Stomach (tissue), 9 donors: ENCODE data around the gene L3MBTL4. TPM values are rescaled to one million over a fixed set of nuclear protein-coding genes. Genes with fewer than 3 reads are reported as not detected.

ENCODE experiments used
- DNase-seq, 2 donors: peaks; one replicate each; pipeline versions ENCODE4 v3.0.0 to v3.0.0-alpha.2; 2013 to 2019
- H3K27ac ChIP-seq, 5 donors: fragments of 200-600 bp in 4 of 5; sonication (generic) in 4 of 5; one replicate each; pipeline ENCODE4 v1.5.1; 2013 to 2019; ENCODE audit warnings: mild to moderate bottlenecking in 1 of 5, moderate library complexity in 1 of 5
- H3K27me3 ChIP-seq, 3 donors: fragments of 200-600 bp; sonication (generic); one replicate each; pipeline ENCODE4 v1.5.1; 2017 to 2019; ENCODE audit warnings: mixed run types in 1 of 3
- H3K36me3 ChIP-seq, 4 donors: fragments of 200-600 bp; sonication (generic); 1 replicate in 3 of 4; 2 replicates in 1 of 4; pipeline ENCODE4 v1.5.1; 2016 to 2019
- H3K4me1 ChIP-seq, 4 donors: fragments of 200-600 bp; sonication (generic); one replicate each; pipeline ENCODE4 v1.5.1; 2016 to 2019
- H3K4me3 ChIP-seq, 4 donors: fragments of 200-600 bp; sonication (generic) in 3 of 4; one replicate each; pipeline ENCODE4 v1.5.1; 2016 to 2019; ENCODE audit warnings: mild to moderate bottlenecking in 1 of 4
- H3K9me3 ChIP-seq, 4 donors: fragments of 200-600 bp; sonication (generic); one replicate each; pipeline ENCODE4 v1.5.1; 2016 to 2019
- EP300 ChIP-seq: sonication (generic); formaldehyde crosslinking; IDR thresholded peaks from one replicate; pipeline ENCODE4 v1.6.1; 2017; ENCODE audit warnings: antibody characterized with exemption
- POLR2A ChIP-seq, 4 donors: fragments of 450-650 bp; IDR thresholded peaks; one replicate each; pipeline ENCODE4 v1.6.1; 2016; ENCODE audit warnings: antibody characterized with exemption in 4 of 4, control low read depth in 2 of 4, mild to moderate bottlenecking in 1 of 4, moderate library complexity in 1 of 4
- POLR2AphosphoS5 ChIP-seq, 3 donors: sonication (generic); formaldehyde crosslinking; IDR thresholded peaks; one replicate each; pipeline ENCODE4 v1.6.1; 2016; ENCODE audit warnings: antibody characterized with exemption in 3 of 3
- WGBS, 5 donors: extraction: QIAGEN DNeasy Blood & Tissue Kit in 3 of 5; methylation state at CpG; one replicate each; pipeline versions ENCODE4 v1.1.5 to v1.1.7; 2013 to 2018; 5-methylcytosine and 5-hydroxymethylcytosine counted together
- intact Hi-C: fragments of 100-400 bp; cut with DNase I; formaldehyde crosslinking; loops from one replicate; pipeline ENCODE4 v1.15.1; 2023; ENCODE audit warnings: low total_unique reads
- polyA plus RNA-seq, 3 donors: library from polyadenylated mRNA; stranded (reverse); fragments of 200-250 nt; gene quantifications; one replicate each; pipeline ENCODE4 v1.2.3, GENCODE V29; 2013
- total RNA-seq, 5 donors: library from RNA; depleted of rRNA; stranded (reverse); fragments of >200 nt; gene quantifications; one replicate each; pipeline versions ENCODE4 v1.1.0 to v1.2.3, GENCODE V29; 2014 to 2016
- TF ChIP-seq, protein P1 (sequence below), 7 experiments: fragments of 450-650 bp in 4 of 7; fragments of 200-600 bp in 3 of 7; sonication (generic) in 3 of 7; IDR thresholded peaks; one replicate each; pipeline ENCODE4 v1.5.1; 2016 to 2019; ENCODE audit warnings: antibody characterized with exemption in 7 of 7, control low read depth in 2 of 7, mild to moderate bottlenecking in 1 of 7
- donor health status: healthy with polysubstance abuse.
- donor health status: Bipolar disorder and iron deficiency.
- donor health status: healthy.

L3MBTL4 gene
- total and polyA plus RNA-seq, 8 donors, result 1.9 to 23.3 (median 7.6) TPM

DNA sequence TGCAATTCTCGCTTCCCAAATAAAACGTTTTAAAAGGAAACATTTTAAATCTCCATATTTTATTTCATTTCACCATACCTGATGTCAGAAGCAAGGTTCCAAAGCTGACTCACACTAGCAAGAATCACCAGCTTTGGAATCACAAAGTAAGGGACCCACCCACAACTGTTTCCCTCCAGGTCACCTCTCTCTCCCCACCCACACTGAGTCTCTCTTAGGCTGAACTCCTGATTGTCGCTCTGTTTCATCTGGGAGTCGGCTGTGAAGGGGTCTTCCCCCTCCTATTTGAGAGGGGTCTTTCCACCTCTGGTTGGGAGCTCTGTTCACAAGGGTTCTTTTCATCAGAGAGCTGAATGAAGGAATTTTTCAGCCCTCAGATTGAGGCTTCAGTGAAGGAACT lies 128.1 kb downstream of the L3MBTL4 start:
- 70 to 86% (median 80%) methylated on average over 4 of the region's 4 CpGs for WGBS, 5 donors
- H3K4me3 ChIP-seq, result no peak overlapping the region
- H3K27ac ChIP-seq, result no peak overlapping the region
- peaks cover 0 to 4% (median 0%) of the 10 kb centered on the region in 4 donors for H3K4me1 ChIP-seq
- no peaks in the 10 kb centered on the region for H3K27me3 ChIP-seq
- TF ChIP-seq, protein P1, sequence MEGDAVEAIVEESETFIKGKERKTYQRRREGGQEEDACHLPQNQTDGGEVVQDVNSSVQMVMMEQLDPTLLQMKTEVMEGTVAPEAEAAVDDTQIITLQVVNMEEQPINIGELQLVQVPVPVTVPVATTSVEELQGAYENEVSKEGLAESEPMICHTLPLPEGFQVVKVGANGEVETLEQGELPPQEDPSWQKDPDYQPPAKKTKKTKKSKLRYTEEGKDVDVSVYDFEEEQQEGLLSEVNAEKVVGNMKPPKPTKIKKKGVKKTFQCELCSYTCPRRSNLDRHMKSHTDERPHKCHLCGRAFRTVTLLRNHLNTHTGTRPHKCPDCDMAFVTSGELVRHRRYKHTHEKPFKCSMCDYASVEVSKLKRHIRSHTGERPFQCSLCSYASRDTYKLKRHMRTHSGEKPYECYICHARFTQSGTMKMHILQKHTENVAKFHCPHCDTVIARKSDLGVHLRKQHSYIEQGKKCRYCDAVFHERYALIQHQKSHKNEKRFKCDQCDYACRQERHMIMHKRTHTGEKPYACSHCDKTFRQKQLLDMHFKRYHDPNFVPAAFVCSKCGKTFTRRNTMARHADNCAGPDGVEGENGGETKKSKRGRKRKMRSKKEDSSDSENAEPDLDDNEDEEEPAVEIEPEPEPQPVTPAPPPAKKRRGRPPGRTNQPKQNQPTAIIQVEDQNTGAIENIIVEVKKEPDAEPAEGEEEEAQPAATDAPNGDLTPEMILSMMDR (IDR thresholded peaks at IDR 0.05), result no peak
- TF ChIP-seq POLR2A (IDR thresholded peaks at IDR 0.05) (no peak), EP300 (no peak), POLR2AphosphoS5 (IDR thresholded peaks at IDR 0.05) (no peak)
- no peaks in the 10 kb centered on the region for H3K9me3 ChIP-seq
- H3K36me3 ChIP-seq, result peaks cover 0 to 9% (median 3%) of the 10 kb centered on the region in 4 donors
- intact Hi-C loops, result no loop called here
- no peak for DNase-seq

GRCh38 chr18:6284761-6285160 lies 129.9 kb downstream of the L3MBTL4 start:
- WGBS, 5 donors, result 96 to 98% (median 97%) methylated on average over 18 to 22 of the region's 22 CpGs
- Histone ChIP-seq H3K4me1 (peaks cover 0 to 4% (median 0%) of the 10 kb centered on the region in 4 donors), H3K27ac (no peak overlapping the region), H3K9me3 (no peaks in the 10 kb centered on the region), H3K27me3 (no peaks in the 10 kb centered on the region), H3K36me3 (peaks cover 0 to 9% (median 3%) of the 10 kb centered on the region in 4 donors), H3K4me3 (no peak overlapping the region)
- DNase-seq, result no peak
- TF ChIP-seq POLR2AphosphoS5 (IDR thresholded peaks at IDR 0.05), result no peak
- TF ChIP-seq POLR2A (IDR thresholded peaks at IDR 0.05), result no peak
- TF ChIP-seq, protein P1 (IDR thresholded peaks at IDR 0.05), result no peak
- no peak for TF ChIP-seq EP300
- intact Hi-C loops, result no loop called here

DNA sequence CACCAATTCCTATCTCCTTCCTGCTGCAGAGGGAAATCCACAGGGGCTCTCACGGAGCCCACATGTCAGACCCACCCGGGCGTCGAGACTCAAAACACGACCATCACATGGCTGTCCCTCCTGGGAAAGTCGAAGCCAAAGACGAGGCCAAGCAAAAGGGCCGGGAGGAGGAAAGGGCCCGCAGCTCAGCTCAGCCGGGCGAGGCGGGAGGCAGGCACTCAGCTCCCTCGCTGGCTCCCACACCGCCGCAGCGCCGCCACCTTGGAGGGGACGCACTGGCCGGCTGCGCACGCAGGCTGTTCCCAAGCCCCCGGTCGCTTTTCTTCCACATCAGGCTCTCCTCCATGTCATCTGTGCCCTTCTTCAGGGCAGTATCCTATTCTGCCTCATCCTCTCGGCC lies 130.4 kb downstream of the L3MBTL4 start:
- no peak for TF ChIP-seq POLR2A (IDR thresholded peaks at IDR 0.05)
- no peak for TF ChIP-seq EP300
- TF ChIP-seq, protein P1 (IDR thresholded peaks at IDR 0.05), result no peak
- TF ChIP-seq POLR2AphosphoS5 (IDR thresholded peaks at IDR 0.05), result no peak
- 95 to 99% (median 98%) methylated on average over 23 to 24 of the region's 24 CpGs for WGBS, 5 donors
- intact Hi-C loops, result no loop called here

GRCh38 chr18:6281874-6282273 lies 132.8 kb downstream of the L3MBTL4 start:
- H3K27me3 ChIP-seq, result no peaks in the 10 kb centered on the region
- H3K4me3 ChIP-seq, result no peak overlapping the region
- H3K27ac ChIP-seq, result no peak overlapping the region
- no peak for TF ChIP-seq POLR2AphosphoS5 (IDR thresholded peaks at IDR 0.05)
- no peak for TF ChIP-seq POLR2A (IDR thresholded peaks at IDR 0.05)
- no peak for TF ChIP-seq EP300
- TF ChIP-seq, protein P1 (IDR thresholded peaks at IDR 0.05), result no peak
- WGBS, 5 donors, result 53 to 67% (median 64%) methylated on average over 4 of the region's 4 CpGs
- peaks cover 0 to 9% (median 3%) of the 10 kb centered on the region in 4 donors for H3K36me3 ChIP-seq
- H3K9me3 ChIP-seq, result no peaks in the 10 kb centered on the region
- intact Hi-C loops, result no loop called here
- H3K4me1 ChIP-seq, result no peaks in the 10 kb centered on the region
- no peak for DNase-seq

More for the DNA sequence above, 130.4 kb downstream of the L3MBTL4 start:
- Histone ChIP-seq H3K4me3 (no peak overlapping the region), H3K27me3 (no peaks in the 10 kb centered on the region), H3K4me1 (peaks cover 0 to 4% (median 0%) of the 10 kb centered on the region in 4 donors), H3K27ac (no peak overlapping the region), H3K36me3 (peaks cover 0 to 9% (median 3%) of the 10 kb centered on the region in 4 donors), H3K9me3 (no peaks in the 10 kb centered on the region)
- DNase-seq, result no peak
